ACC112 (cell line): ENCODE results near the gene ZC3H12C.
"Not testable (repeated sequence)": the region's sequence is repeated elsewhere in the genome, so short reads cannot be mapped to it uniquely, and the experiment has no call there.

Source experiments
- H2AFZ ChIP-seq: fragments of 200-600 bp; sonication (generic); one replicate; pipeline ENCODE4 v1.6.0; 2017; ENCODE audit warnings: antibody characterized with exemption, low read length; ENCODE audit not compliant: unreplicated experiment
- H3K27ac ChIP-seq: fragments of 200-600 bp; sonication (generic); 2 replicates; pipeline ENCODE4 v1.5.1; 2014; ENCODE audit warnings: low read depth, mild to moderate bottlenecking, antibody characterized with exemption, low read length, moderate library complexity
- H3K27me3 ChIP-seq: fragments of 200-600 bp; sonication (generic); 2 replicates; pipeline ENCODE4 v1.6.1; 2014; ENCODE audit warnings: mild to moderate bottlenecking, antibody characterized with exemption, low read length, moderate library complexity, mixed read lengths; ENCODE audit not compliant: insufficient read depth
- H3K36me3 ChIP-seq: fragments of 200-600 bp; sonication (generic); 2 replicates; pipeline ENCODE4 v1.6.1; 2016; ENCODE audit warnings: mild to moderate bottlenecking, antibody characterized with exemption, low read length, moderate library complexity, mixed read lengths; ENCODE audit not compliant: insufficient read depth
- H3K4me1 ChIP-seq: fragments of 200-600 bp; sonication (generic); one replicate; pipeline ENCODE4 v1.6.1; 2016; ENCODE audit warnings: low read length, mixed read lengths; ENCODE audit not compliant: insufficient read depth, unreplicated experiment, control insufficient read depth
- H3K4me3 ChIP-seq: fragments of 200-600 bp; sonication (generic); 2 replicates; pipeline ENCODE4 v1.5.1; 2014; ENCODE audit warnings: mild to moderate bottlenecking, low read depth, low read length
- H3K79me2 ChIP-seq: fragments of 200-600 bp; sonication (generic); one replicate; pipeline ENCODE4 v1.6.0; 2016; ENCODE audit warnings: low read length; ENCODE audit not compliant: control insufficient read depth, unreplicated experiment, insufficient read depth

Gene ZC3H12C

DNA sequence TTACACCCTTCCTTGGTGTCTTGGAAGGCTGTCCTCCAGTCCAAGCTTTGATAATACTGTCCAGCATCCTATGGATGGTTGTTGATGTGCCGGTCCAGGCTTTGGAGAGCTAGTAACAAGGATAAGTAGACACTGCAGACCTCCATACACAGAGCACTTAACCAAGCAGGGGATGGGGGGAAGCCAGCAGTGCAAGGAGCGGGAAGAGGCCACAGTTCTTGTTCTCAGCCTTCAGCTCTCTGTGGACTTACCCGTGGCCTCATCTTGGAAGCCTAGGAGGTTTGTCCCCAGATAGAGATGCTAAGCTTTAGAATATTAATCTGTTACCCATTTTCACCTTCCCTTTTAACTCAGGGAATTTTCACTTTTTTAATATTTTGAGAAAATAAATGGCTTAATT, 30.9 kb upstream of the ZC3H12C start:
- no peak overlapping the region for H3K4me3 ChIP-seq
- no peak overlapping the region for H2AFZ ChIP-seq
- no peaks in the 10 kb centered on the region for H3K79me2 ChIP-seq
- H3K27me3 ChIP-seq = no peaks in the 10 kb centered on the region
- H3K27ac ChIP-seq = no peak overlapping the region
- H3K36me3 ChIP-seq = no peaks in the 10 kb centered on the region
- peaks cover 22% of the 10 kb centered on the region for H3K4me1 ChIP-seq

DNA sequence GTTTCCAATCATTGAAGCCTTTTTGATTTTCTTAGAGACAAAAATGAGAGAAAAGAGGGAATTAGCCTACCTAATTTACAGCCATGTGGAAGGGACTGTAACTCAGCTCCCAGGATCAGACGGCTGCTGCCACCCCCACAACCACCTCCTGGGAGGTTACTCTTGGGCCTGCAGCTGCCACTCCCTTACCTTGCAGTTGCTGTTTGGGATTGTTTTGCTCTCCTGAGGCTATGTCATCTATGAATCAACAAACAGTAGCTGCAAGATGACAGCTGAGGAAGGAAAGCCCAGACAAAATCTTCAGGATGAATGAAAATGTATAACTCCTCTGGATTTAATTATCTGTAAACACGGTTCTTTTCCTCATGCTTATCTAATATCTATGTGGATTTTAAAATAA, 28.0 kb upstream of the ZC3H12C start:
- Histone ChIP-seq H3K4me1 (peaks cover 21% of the 10 kb centered on the region), H2AFZ (no peak overlapping the region), H3K36me3 (no peaks in the 10 kb centered on the region), H3K4me3 (no peak overlapping the region), H3K27me3 (no peaks in the 10 kb centered on the region), H3K79me2 (no peaks in the 10 kb centered on the region), H3K27ac (no peak overlapping the region)

DNA sequence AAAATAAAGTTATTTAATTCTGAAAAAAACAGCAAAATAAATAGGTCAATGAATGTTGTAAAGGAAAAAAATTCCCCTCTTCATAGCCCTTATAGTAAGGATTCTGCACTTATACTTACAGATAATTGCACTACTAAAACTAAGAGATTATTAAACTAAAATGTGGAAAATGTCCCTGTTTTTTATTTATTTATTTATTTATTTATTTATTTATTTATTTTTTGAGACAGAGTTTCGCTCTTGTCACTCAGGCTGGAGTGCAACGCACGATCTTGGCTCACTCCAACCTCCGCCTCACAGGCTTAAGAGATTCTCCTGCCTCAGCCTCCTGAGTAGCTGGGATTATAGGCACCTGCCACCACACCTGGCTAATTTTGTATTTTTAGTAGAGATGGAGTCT, 25.2 kb upstream of the ZC3H12C start:
- H3K36me3 ChIP-seq, H3K79me2 ChIP-seq, H3K27ac ChIP-seq, H3K27me3 ChIP-seq, H2AFZ ChIP-seq, H3K4me3 ChIP-seq: not testable (repeated sequence)
- peaks cover 22% of the 10 kb centered on the region for H3K4me1 ChIP-seq

DNA sequence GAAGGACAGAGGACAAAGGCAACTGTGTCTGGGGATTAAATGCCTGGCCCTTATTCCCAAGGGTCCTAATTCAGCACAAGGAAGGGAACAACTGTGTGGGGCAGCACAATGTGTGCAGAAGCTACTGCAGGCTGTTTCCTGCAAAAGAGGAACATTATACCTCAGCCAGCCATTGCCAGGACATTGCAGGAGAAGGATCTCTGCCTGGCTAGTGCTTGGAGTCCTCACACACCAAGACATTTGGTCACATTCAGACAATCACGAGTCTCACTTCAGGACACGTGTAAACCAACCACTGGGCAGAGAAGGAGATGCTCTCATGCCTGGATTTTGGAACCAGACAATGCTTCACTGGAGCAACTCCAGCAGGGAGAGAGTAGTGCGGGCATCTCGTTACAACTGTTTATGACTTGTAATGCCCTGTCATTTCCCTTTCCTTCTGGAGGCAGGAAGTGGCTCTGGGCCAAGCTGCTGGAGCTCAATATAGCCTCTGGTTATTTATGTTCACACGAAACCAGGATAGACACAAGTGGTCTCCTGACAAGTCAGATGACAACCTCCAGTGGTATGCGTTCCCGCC, 23.9 kb upstream of the ZC3H12C start:
- Histone ChIP-seq H3K4me1 (peaks cover 22% of the 10 kb centered on the region), H3K27me3 (no peaks in the 10 kb centered on the region), H3K27ac (peak overlapping the region; percentile 55; the same call in 1 of the 2 replicates), H3K79me2 (no peaks in the 10 kb centered on the region), H3K36me3 (no peaks in the 10 kb centered on the region), H2AFZ (peak overlapping the region; percentile 14), H3K4me3 (no peak overlapping the region)

DNA sequence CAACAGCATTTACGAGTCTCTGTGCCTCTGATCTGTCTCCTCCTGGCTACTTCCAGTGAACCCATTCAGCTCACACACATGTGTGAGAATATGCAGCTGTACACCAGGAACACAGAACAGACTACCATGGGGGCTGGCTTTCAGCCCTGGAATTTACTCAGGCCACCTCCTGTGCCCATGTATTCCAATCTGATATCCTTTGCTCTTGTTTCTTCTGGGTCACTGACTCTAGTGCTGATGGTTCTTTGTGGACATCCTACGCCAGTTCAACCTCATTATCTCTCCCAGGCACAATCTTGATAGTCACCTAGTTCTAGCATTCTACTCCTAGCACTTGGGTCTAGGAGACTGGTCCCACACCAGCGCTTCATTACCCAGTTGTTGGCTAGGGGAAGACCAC, 23.0 kb upstream of the ZC3H12C start:
- H3K36me3 ChIP-seq = no peaks in the 10 kb centered on the region
- peak overlapping the region; percentile 55; the same call in 1 of the 2 replicates for H3K27ac ChIP-seq
- no peaks in the 10 kb centered on the region for H3K27me3 ChIP-seq
- no peaks in the 10 kb centered on the region for H3K79me2 ChIP-seq
- H3K4me3 ChIP-seq = no peak overlapping the region
- H3K4me1 ChIP-seq = peaks cover 22% of the 10 kb centered on the region
- H2AFZ ChIP-seq = peak overlapping the region; percentile 36

DNA sequence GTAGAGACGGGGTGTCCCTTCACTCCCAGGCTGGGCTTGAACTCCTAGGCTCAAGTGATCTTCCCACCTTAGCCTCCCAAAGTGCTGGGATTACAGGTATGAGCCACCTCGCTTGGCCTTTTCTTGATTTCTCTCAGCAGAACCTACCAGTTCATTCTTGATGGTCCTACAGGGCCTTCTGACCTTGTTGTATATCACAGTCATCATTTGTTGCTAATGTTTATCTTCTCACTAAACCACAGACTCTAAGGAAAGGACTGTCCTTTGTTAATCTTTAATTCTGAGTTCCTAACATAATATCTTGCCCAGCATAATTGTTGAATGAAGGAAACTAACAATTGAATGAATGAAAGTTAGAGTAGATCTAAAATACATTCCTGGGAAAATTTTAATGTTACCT, 22.0 kb upstream of the ZC3H12C start:
- H3K27me3 ChIP-seq = no peaks in the 10 kb centered on the region
- H3K4me1 ChIP-seq = peaks cover 22% of the 10 kb centered on the region
- no peak overlapping the region for H3K4me3 ChIP-seq
- H3K79me2 ChIP-seq = no peaks in the 10 kb centered on the region
- no peak overlapping the region for H3K27ac ChIP-seq
- no peaks in the 10 kb centered on the region for H3K36me3 ChIP-seq
- H2AFZ ChIP-seq = no peak overlapping the region

DNA sequence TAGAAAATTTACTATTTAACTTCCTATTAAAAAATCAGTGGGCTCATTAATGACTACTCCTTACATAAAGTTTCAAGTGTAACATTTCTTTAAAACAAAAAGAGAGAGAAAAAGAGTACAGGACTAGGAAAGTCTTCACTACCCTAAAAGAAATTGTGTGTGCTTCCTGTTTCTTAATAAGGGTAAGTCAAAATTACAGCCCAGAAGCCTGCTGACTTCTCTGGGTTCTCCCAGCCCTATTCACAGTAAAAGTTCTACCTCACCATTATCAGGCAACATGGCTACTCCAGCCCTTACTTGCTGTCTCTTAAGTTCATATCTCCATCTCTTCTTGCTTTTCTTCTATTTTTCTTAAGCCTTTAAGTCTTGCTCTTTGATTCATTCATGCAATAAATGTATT, 20.3 kb upstream of the ZC3H12C start:
- H3K4me3 ChIP-seq = no peak overlapping the region
- H3K27ac ChIP-seq = no peak overlapping the region
- H3K36me3 ChIP-seq = no peaks in the 10 kb centered on the region
- H3K4me1 ChIP-seq = peaks cover 38% of the 10 kb centered on the region
- H2AFZ ChIP-seq = no peak overlapping the region
- H3K79me2 ChIP-seq = no peaks in the 10 kb centered on the region
- no peaks in the 10 kb centered on the region for H3K27me3 ChIP-seq

DNA sequence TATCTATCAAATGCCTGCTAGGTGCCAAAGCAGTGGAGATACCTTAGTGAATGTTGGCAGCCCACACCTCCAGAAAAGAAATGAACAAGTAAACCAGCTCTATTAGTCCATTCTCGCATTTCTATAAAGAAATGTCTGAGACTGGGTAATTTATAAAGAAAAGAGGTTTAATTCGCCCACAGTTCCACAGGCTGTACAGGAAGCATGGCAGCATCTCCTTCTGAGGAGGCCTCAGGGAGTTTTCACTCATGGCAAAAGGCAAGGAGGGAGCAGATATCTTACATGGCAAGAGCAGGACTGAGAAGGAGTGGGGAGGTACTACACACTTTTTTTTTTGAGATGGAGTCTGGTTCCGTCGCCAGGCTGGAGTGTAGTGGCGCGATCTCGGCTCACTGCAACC, 18.7 kb upstream of the ZC3H12C start:
- H3K36me3 ChIP-seq = no peaks in the 10 kb centered on the region
- H3K27ac ChIP-seq = no peak overlapping the region
- no peaks in the 10 kb centered on the region for H3K79me2 ChIP-seq
- no peaks in the 10 kb centered on the region for H3K27me3 ChIP-seq
- H2AFZ ChIP-seq = no peak overlapping the region
- H3K4me1 ChIP-seq = peaks cover 35% of the 10 kb centered on the region
- no peak overlapping the region for H3K4me3 ChIP-seq

DNA sequence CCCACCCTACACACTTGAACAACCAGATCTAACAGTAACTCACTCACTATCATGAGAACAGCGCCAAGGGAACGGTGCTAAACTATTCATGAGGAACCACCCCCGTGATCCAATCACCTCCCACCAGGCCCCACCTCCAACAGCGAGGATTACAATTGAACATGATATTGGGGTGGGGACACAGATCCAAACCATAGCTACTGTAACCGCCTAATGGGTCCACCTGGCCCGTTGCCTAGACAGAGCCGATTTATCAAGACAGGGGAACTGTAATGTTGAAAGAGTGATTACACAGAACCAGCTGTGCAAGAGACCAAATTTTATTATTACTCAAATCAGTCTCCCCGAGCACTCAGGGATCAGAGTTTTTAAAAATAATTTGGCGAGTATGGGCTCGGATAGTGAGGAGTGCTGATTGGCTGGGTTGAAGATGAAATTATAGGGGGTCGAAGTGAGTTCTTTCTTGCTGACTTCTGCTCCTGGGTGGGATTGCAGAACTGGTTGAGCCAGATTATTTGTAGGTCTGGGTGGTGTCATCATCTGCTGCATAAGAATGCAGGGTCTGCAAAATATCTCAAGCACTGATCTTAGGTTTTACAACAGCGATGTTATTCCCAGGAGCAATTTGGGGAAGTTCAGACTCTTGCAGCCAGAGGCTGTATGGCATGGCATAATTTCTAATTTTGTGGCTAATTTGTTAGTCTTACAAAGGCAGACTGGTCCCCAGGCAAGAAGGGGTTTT, 17.9 kb upstream of the ZC3H12C start:
- Histone ChIP-seq H3K27ac (no peak overlapping the region), H3K27me3 (no peaks in the 10 kb centered on the region), H3K79me2 (no peaks in the 10 kb centered on the region), H3K4me1 (peaks cover 27% of the 10 kb centered on the region), H3K36me3 (no peaks in the 10 kb centered on the region), H2AFZ (no peak overlapping the region), H3K4me3 (no peak overlapping the region)

DNA sequence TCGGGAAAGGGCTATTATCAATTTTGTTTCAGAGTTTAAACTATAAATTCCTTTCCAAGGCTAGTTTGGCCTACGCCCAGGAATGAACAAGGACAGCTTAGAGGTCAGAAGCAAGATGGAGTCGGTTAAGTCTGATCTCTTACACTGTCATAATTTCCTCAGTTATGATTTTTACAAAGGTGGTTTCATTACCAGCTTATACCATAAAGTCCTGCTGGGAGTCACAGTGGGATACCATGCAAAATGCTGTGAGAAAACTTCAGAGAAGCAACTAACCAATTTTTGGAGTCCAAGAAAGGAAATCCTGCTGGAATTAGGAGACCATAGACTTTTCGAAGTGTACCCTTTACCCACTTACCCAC, 17.4 kb upstream of the ZC3H12C start:
- Histone ChIP-seq H2AFZ (no peak overlapping the region), H3K36me3 (no peaks in the 10 kb centered on the region), H3K4me3 (no peak overlapping the region), H3K79me2 (no peaks in the 10 kb centered on the region), H3K4me1 (peaks cover 23% of the 10 kb centered on the region), H3K27me3 (no peaks in the 10 kb centered on the region), H3K27ac (no peak overlapping the region)

DNA sequence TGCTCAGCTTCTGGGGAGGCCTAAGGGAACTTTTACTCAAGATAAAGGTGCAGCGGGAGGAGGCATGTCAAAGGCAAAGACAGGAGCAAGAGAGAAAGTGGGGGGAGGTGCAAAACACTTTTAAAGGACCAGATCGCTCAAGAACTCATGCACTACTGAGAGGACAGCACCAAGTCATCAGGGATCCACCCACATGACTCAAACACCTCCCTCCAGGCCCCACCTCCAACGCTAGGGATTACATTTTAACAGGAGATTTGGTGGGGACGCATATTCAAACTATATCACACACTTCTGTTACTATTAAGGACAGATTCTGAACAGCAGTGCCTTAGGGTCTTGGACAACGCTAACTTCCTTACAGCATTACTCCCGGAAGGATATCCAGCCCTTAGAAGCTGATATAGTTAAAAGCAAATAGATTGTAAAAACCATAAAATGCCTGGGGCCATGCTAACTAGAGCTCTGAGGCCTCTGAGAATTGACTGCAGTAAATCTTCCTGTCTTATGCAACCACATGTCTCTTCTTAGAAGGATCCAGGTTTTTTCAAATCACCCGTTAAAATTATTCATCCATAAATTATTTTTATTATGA, 16.7 kb upstream of the ZC3H12C start:
- Histone ChIP-seq H3K36me3 (no peaks in the 10 kb centered on the region), H2AFZ (no peak overlapping the region), H3K27me3 (no peaks in the 10 kb centered on the region), H3K27ac (peak overlapping the region; percentile 82; the same call in 1 of the 2 replicates), H3K4me3 (no peak overlapping the region), H3K4me1 (peaks cover 19% of the 10 kb centered on the region), H3K79me2 (no peaks in the 10 kb centered on the region)
